ENCODE measurements around the gene GRIFIN.

Gene GRIFIN

DNA sequence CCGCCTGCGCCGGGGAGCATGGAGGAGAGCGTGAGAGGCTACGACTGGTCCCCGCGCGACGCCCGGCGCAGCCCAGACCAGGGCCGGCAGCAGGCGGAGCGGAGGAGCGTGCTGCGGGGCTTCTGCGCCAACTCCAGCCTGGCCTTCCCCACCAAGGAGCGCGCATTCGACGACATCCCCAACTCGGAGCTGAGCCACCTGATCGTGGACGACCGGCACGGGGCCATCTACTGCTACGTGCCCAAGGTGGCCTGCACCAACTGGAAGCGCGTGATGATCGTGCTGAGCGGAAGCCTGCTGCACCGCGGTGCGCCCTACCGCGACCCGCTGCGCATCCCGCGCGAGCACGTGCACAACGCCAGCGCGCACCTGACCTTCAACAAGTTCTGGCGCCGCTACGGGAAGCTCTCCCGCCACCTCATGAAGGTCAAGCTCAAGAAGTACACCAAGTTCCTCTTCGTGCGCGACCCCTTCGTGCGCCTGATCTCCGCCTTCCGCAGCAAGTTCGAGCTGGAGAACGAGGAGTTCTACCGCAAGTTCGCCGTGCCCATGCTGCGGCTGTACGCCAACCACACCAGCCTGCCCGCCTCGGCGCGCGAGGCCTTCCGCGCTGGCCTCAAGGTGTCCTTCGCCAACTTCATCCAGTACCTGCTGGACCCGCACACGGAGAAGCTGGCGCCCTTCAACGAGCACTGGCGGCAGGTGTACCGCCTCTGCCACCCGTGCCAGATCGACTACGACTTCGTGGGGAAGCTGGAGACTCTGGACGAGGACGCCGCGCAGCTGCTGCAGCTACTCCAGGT, 43.1 kb downstream of the GRIFIN start:
- Histone ChIP-seq H3K4me1 (ENCODE audit: low read length) (no peaks in the 10 kb centered on the region), H3K9me3 (replicated peaks; ENCODE audit: insufficient read depth, low read length) (no peaks in the 10 kb centered on the region), H3K36me3 (replicated peaks; ENCODE audit: insufficient read depth, low read length) (peaks cover 7% of the 10 kb centered on the region; the same call in 1 of the 2 replicates), H4K20me1 (ENCODE audit: insufficient read depth, low read length) (peaks cover 18% of the 10 kb centered on the region), H3K9me2 (replicated peaks; ENCODE audit: insufficient read depth, low read length) (no peaks in the 10 kb centered on the region), H3K27me3 (replicated peaks; ENCODE audit: insufficient read depth, low read length) (no peaks in the 10 kb centered on the region), H3K27ac (ENCODE audit: low read length) (no peak overlapping the region), H3K4me3 (ENCODE audit: low read length) (no peak overlapping the region), H3K4me2 (ENCODE audit: low read depth, low read length) (no peak overlapping the region), H3F3A (ENCODE audit: insufficient read depth, low read length) (no peaks in the 10 kb centered on the region), H3K79me2 (ENCODE audit: low read length) (peaks cover 94% of the 10 kb centered on the region), H3K9ac (ENCODE audit: low read length) (no peak overlapping the region), H2AFZ (ENCODE audit: low read length) (no peak overlapping the region)
- no peak for DNase-seq
- TF ChIP-seq EZH2phosphoT487 (IDR thresholded peaks at IDR 0.05; ENCODE audit: low read length) (no peak), EZH2 (optimal IDR thresholded peaks at IDR 0.05; ENCODE audit: low read depth, low read length) (no peak), CTCF (IDR thresholded peaks at IDR 0.05; ENCODE audit: low read length) (no peak)

GRCh38 chr7:2431260-2431867, 44.8 kb downstream of the GRIFIN start:
- no peak overlapping the region for H2AFZ ChIP-seq (ENCODE audit: low read length)
- H3F3A ChIP-seq (ENCODE audit: insufficient read depth, low read length) = no peaks in the 10 kb centered on the region
- no peaks in the 10 kb centered on the region for H3K9me3 ChIP-seq (replicated peaks; ENCODE audit: insufficient read depth, low read length)
- H3K4me1 ChIP-seq (ENCODE audit: low read length) = no peaks in the 10 kb centered on the region
- no peaks in the 10 kb centered on the region for H3K27me3 ChIP-seq (replicated peaks; ENCODE audit: insufficient read depth, low read length)
- H3K79me2 ChIP-seq (ENCODE audit: low read length) = peaks cover 94% of the 10 kb centered on the region
- H3K4me2 ChIP-seq (ENCODE audit: low read depth, low read length) = no peak overlapping the region
- peaks cover 7% of the 10 kb centered on the region; the same call in 1 of the 2 replicates for H3K36me3 ChIP-seq (replicated peaks; ENCODE audit: insufficient read depth, low read length)
- H3K9ac ChIP-seq (ENCODE audit: low read length) = no peak overlapping the region
- no peaks in the 10 kb centered on the region for H3K9me2 ChIP-seq (replicated peaks; ENCODE audit: insufficient read depth, low read length)
- TF ChIP-seq EZH2 (optimal IDR thresholded peaks at IDR 0.05; ENCODE audit: low read depth, low read length) (no peak), CTCF (IDR thresholded peaks at IDR 0.05; ENCODE audit: low read length) (peak; percentile 73), EZH2phosphoT487 (IDR thresholded peaks at IDR 0.05; ENCODE audit: low read length) (no peak)
- peak; percentile 45 for DNase-seq
- H3K27ac ChIP-seq (ENCODE audit: low read length) = no peak overlapping the region
- peaks cover 17% of the 10 kb centered on the region for H4K20me1 ChIP-seq (ENCODE audit: insufficient read depth, low read length)
- no peak overlapping the region for H3K4me3 ChIP-seq (ENCODE audit: low read length)

DNA sequence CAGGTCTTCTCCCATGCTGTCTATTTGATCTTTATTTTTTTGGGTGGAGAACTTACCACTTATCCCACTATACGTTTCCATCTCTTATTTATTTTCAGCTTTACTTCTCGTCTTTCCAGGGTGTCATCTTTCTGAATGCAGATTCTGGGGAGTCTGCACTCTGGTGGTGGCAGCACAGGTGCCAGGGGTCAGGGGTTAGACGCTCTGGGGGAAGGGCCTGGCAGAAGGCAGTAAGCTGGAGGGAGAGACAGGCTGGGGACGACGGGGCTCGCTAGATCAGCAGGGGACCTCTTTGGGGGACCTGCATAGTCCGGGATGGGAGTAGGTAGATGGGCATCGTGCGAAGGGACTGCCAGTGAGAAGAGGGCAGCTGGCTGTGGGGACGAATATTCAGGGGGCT, 50.4 kb downstream of the GRIFIN start:
- no peak for DNase-seq
- H2AFZ ChIP-seq (ENCODE audit: low read length) = no peak overlapping the region
- H3K27me3 ChIP-seq (replicated peaks; ENCODE audit: insufficient read depth, low read length) = no peaks in the 10 kb centered on the region
- H3K9ac ChIP-seq (ENCODE audit: low read length) = no peak overlapping the region
- H3K4me2 ChIP-seq (ENCODE audit: low read depth, low read length) = no peak overlapping the region
- no peaks in the 10 kb centered on the region for H3K36me3 ChIP-seq (replicated peaks; ENCODE audit: insufficient read depth, low read length)
- H4K20me1 ChIP-seq (ENCODE audit: insufficient read depth, low read length) = peaks cover 7% of the 10 kb centered on the region
- H3K27ac ChIP-seq (ENCODE audit: low read length) = no peak overlapping the region
- no peak overlapping the region for H3K4me3 ChIP-seq (ENCODE audit: low read length)
- TF ChIP-seq EZH2 (optimal IDR thresholded peaks at IDR 0.05; ENCODE audit: low read depth, low read length) (no peak), EZH2phosphoT487 (IDR thresholded peaks at IDR 0.05; ENCODE audit: low read length) (no peak), CTCF (IDR thresholded peaks at IDR 0.05; ENCODE audit: low read length) (no peak)
- H3K9me2 ChIP-seq (replicated peaks; ENCODE audit: insufficient read depth, low read length) = no peaks in the 10 kb centered on the region
- no peaks in the 10 kb centered on the region for H3F3A ChIP-seq (ENCODE audit: insufficient read depth, low read length)
- no peaks in the 10 kb centered on the region for H3K9me3 ChIP-seq (replicated peaks; ENCODE audit: insufficient read depth, low read length)
- H3K4me1 ChIP-seq (ENCODE audit: low read length) = no peaks in the 10 kb centered on the region
- peaks cover 95% of the 10 kb centered on the region for H3K79me2 ChIP-seq (ENCODE audit: low read length)
